WTC11 (cell line): ENCODE data around the gene ATP2B1. TPM values are rescaled to one million over a fixed set of nuclear protein-coding genes. Genes with fewer than 3 reads are reported as not detected.

Source experiments
- ATAC-seq: fragments of 200-7000 bp; cut with Tn5 transposase; 2 replicates; pipeline ENCODE4 v1.10.0; 2021; ENCODE audit warnings: mild to moderate bottlenecking, moderate library complexity
- CTCF ChIA-PET: fragments of 300-600 bp; sonication (Branson Sonifier 250); formaldehyde crosslinking; loops from one replicate; lab custom pipeline; 2021; ENCODE audit warnings: antibody characterized with exemption; lab: Charles Lee
- POLR2A ChIA-PET: fragments of 350-600 bp; sonication (Branson Sonifier 250); formaldehyde crosslinking; loops from one replicate; lab custom pipeline; 2021; ENCODE audit warnings: antibody characterized with exemption; lab: Charles Lee
- DNase-seq: peaks from one replicate; pipeline ENCODE4 v3.0.0; 2021; ENCODE audit warnings: low spot score
- H3K27ac Mint-ChIP-seq: 2 replicates; pipeline ENCODE4 v1.8.0; 2021; ENCODE audit warnings: mixed read lengths
- H3K27me3 Mint-ChIP-seq: 2 replicates; pipeline ENCODE4 v1.8.0; 2021; ENCODE audit warnings: low read depth, mild to moderate bottlenecking, moderate library complexity, mixed read lengths
- H3K36me3 Mint-ChIP-seq: 2 replicates; pipeline ENCODE4 v1.8.0; 2021; ENCODE audit warnings: mixed read lengths
- H3K4me1 Mint-ChIP-seq: 2 replicates; pipeline ENCODE4 v1.8.0; 2022; ENCODE audit warnings: mixed read lengths
- H3K4me3 Mint-ChIP-seq: 2 replicates; pipeline ENCODE4 v1.8.0; 2021; ENCODE audit warnings: mild to moderate bottlenecking, moderate library complexity, mixed read lengths
- H3K9me3 Mint-ChIP-seq: 2 replicates; pipeline ENCODE4 v1.8.0; 2021; ENCODE audit warnings: mixed read lengths
- CBFB ChIP-seq: sonication (generic); formaldehyde crosslinking; IDR thresholded peaks from 2 replicates; pipeline ENCODE4 v1.8.1; 2022; ENCODE audit warnings: mild to moderate bottlenecking, low read depth, missing genetic modification reagents
- E2F5 ChIP-seq: sonication (generic); formaldehyde crosslinking; IDR thresholded peaks from 2 replicates; pipeline ENCODE4 v1.8.1; 2022; ENCODE audit warnings: mild to moderate bottlenecking, moderate library complexity, missing genetic modification reagents
- FOXP1 ChIP-seq: sonication (generic); formaldehyde crosslinking; IDR thresholded peaks from 2 replicates; pipeline ENCODE4 v1.8.0; 2022; ENCODE audit warnings: missing genetic modification reagents, mild to moderate bottlenecking, moderate library complexity, borderline replicate concordance
- GABPB1 ChIP-seq: sonication (generic); formaldehyde crosslinking; IDR thresholded peaks from 2 replicates; pipeline ENCODE4 v1.8.1; 2023; ENCODE audit warnings: mild to moderate bottlenecking, missing genetic modification reagents
- GTF2I ChIP-seq: fragments of 250-450 bp; sonication (Bioruptor Pico); conservative IDR thresholded peaks from 2 replicates; pipeline ENCODE4 v1.4.0; 2021; ENCODE audit warnings: mild to moderate bottlenecking
- NFE2L1 ChIP-seq: sonication (generic); formaldehyde crosslinking; IDR thresholded peaks from 2 replicates; pipeline ENCODE4 v1.8.1; 2023; ENCODE audit warnings: missing genetic modification reagents
- NR2C2 ChIP-seq: sonication (generic); formaldehyde crosslinking; IDR thresholded peaks from 2 replicates; pipeline ENCODE4 v1.8.0; 2022; ENCODE audit warnings: mild to moderate bottlenecking, missing genetic modification reagents
- PRRX2 ChIP-seq: fragments of 250-450 bp; sonication (Bioruptor Pico); IDR thresholded peaks from 2 replicates; pipeline ENCODE4 v1.8.0; 2021; ENCODE audit warnings: mild to moderate bottlenecking
- SP1 ChIP-seq: sonication (generic); formaldehyde crosslinking; conservative IDR thresholded peaks from 2 replicates; pipeline ENCODE4 v1.8.1; 2022; ENCODE audit warnings: missing genetic modification reagents
- ZNF121 ChIP-seq: sonication (generic); formaldehyde crosslinking; IDR thresholded peaks from 2 replicates; pipeline ENCODE4 v1.8.0; 2023; ENCODE audit warnings: missing genetic modification reagents
- ZNF219 ChIP-seq: sonication (generic); formaldehyde crosslinking; IDR thresholded peaks from 2 replicates; pipeline ENCODE4 v1.8.0; 2023; ENCODE audit warnings: missing genetic modification reagents, mild to moderate bottlenecking, borderline replicate concordance
- ZNF263 ChIP-seq: sonication (generic); formaldehyde crosslinking; IDR thresholded peaks from 2 replicates; pipeline ENCODE4 v1.8.1; 2022; ENCODE audit warnings: low read depth, mild to moderate bottlenecking, moderate library complexity, missing genetic modification reagents
- total RNA-seq: library from RNA; stranded (reverse); gene quantifications from 3 replicates; pipeline ENCODE4 v1.2.3, GENCODE V29; 2021
- TF ChIP-seq, protein P1 (sequence below): sonication (generic); formaldehyde crosslinking; IDR thresholded peaks from 2 replicates; pipeline ENCODE4 v1.8.1; 2023; ENCODE audit warnings: mild to moderate bottlenecking, missing genetic modification reagents
- TF ChIP-seq, protein P2 (sequence below): sonication (generic); formaldehyde crosslinking; conservative IDR thresholded peaks from 2 replicates; pipeline ENCODE4 v1.8.1; 2023; ENCODE audit warnings: mild to moderate bottlenecking, low read depth, missing genetic modification reagents, moderate library complexity

The ATP2B1 gene
- total RNA-seq, 1 experiment from 2014 or later = 31.7 TPM

DNA sequence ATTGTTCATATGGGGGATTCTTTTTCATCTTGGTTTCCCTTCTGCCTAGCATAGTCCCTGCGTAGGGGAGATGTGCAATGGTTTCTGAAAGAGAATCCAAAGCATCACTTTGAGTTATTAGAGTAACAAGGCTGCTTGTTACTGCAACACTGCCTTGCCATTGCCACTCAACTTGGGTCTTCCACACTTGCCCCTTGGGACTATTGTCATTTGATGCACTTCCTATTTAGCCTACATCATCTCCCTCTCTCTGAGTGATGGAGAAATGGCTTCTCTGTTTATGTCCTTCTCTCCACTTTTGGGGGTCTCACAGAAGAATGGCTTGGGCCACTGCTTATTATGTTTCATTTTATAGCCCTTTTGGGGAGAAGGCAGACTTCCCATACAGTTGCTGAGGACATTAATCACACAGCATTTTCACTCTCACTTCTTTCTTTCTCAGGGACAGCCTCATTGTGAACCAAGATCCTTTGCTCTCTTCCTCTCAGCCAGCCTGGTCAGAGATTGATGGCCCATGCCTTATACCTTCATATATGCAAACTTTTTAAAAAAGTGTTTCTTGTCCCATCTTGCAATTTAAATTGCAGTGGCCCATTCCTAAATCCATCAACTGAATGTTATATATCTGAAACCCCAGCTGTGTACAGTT lies 131.9 kb downstream of the ATP2B1 start:
- TF ChIP-seq CBFB (no peak), ZNF219 (CRISPR knock-in tag) (no peak), GTF2I (CRISPR knock-in tag) (no peak), FOXP1 (CRISPR knock-in tag) (no peak), NR2C2 (CRISPR knock-in tag) (no peak), E2F5 (no peak), ZNF121 (CRISPR knock-in tag) (no peak)
- TF ChIP-seq, protein P1, sequence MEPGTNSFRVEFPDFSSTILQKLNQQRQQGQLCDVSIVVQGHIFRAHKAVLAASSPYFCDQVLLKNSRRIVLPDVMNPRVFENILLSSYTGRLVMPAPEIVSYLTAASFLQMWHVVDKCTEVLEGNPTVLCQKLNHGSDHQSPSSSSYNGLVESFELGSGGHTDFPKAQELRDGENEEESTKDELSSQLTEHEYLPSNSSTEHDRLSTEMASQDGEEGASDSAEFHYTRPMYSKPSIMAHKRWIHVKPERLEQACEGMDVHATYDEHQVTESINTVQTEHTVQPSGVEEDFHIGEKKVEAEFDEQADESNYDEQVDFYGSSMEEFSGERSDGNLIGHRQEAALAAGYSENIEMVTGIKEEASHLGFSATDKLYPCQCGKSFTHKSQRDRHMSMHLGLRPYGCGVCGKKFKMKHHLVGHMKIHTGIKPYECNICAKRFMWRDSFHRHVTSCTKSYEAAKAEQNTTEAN (CRISPR knock-in tag) = no peak
- TF ChIP-seq, protein P2, sequence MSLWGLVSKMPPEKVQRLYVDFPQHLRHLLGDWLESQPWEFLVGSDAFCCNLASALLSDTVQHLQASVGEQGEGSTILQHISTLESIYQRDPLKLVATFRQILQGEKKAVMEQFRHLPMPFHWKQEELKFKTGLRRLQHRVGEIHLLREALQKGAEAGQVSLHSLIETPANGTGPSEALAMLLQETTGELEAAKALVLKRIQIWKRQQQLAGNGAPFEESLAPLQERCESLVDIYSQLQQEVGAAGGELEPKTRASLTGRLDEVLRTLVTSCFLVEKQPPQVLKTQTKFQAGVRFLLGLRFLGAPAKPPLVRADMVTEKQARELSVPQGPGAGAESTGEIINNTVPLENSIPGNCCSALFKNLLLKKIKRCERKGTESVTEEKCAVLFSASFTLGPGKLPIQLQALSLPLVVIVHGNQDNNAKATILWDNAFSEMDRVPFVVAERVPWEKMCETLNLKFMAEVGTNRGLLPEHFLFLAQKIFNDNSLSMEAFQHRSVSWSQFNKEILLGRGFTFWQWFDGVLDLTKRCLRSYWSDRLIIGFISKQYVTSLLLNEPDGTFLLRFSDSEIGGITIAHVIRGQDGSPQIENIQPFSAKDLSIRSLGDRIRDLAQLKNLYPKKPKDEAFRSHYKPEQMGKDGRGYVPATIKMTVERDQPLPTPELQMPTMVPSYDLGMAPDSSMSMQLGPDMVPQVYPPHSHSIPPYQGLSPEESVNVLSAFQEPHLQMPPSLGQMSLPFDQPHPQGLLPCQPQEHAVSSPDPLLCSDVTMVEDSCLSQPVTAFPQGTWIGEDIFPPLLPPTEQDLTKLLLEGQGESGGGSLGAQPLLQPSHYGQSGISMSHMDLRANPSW (CRISPR knock-in tag) = no peak
- TF ChIP-seq, all 79 proteins: peak for 0
- no peaks in the 10 kb centered on the region for H3K27me3 Mint-ChIP-seq
- H3K27ac Mint-ChIP-seq = no peak overlapping the region
- H3K4me3 Mint-ChIP-seq = no peak overlapping the region
- CTCF ChIA-PET = no interaction called here
- no peaks in the 10 kb centered on the region for H3K36me3 Mint-ChIP-seq
- H3K4me1 Mint-ChIP-seq = peaks cover 9% of the 10 kb centered on the region
- ATAC-seq (no peak), DNase-seq (no peak)
- no peaks in the 10 kb centered on the region for H3K9me3 Mint-ChIP-seq
- POLR2A ChIA-PET = no interaction called here

DNA sequence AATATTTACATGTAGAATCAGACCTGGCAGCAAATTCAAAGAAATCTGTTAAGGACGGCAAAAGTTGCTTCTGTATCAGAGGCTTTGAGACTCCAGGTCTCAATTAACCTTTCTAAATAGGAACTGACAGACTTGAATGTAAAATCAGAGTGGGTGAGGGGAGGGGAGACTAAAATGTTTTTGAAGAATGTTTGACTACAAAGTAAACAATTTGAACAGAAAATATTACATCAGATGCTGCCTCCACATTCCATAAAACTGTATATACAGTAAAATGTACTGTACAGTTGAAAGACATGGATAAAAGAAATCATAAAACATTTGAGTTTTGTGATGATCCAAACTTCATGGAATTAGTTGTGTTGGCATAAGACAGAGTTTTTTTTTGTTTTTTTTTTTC lies 133.3 kb downstream of the ATP2B1 start:
- ATAC-seq (no peak), DNase-seq (no peak)
- no peaks in the 10 kb centered on the region for H3K36me3 Mint-ChIP-seq
- POLR2A ChIA-PET = no interaction called here
- peaks cover 9% of the 10 kb centered on the region for H3K4me1 Mint-ChIP-seq
- CTCF ChIA-PET = no interaction called here
- TF ChIP-seq GABPB1 (CRISPR knock-in tag) (peak; percentile 56; the same call in 1 of the 2 replicates), SP1 (CRISPR knock-in tag) (no peak)
- no peaks in the 10 kb centered on the region for H3K9me3 Mint-ChIP-seq
- no peak overlapping the region for H3K27ac Mint-ChIP-seq
- no peaks in the 10 kb centered on the region for H3K27me3 Mint-ChIP-seq
- H3K4me3 Mint-ChIP-seq = no peak overlapping the region

DNA sequence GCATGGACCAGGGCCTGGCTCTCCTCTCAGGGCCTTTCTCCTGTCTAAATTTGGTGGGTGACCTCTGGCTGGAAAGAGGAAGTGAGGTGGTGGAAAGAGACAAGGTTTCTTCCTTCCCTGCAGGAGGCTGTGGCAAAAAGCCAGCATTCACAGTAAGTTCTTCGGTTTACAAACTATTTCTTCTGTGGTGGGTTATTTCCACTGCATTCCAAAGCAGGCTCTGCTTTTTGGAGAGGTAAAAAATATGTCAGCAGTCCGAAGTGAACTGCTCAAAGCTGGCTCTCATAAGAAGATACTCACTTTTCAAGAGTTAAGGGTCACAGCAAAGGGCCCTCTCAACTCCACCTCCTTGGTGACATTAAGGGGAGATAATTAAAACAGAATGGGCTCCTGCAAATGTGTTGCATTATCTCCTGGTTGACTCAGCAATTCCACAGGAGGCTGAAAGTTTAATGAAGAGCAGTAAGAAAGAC lies 133.9 kb downstream of the ATP2B1 start:
- Mint-ChIP-seq H3K27ac (no peak overlapping the region; the same call in none of the 2 replicates), H3K4me3 (no peak overlapping the region), H3K27me3 (no peaks in the 10 kb centered on the region), H3K4me1 (peaks cover 9% of the 10 kb centered on the region), H3K36me3 (no peaks in the 10 kb centered on the region), H3K9me3 (no peaks in the 10 kb centered on the region)
- TF ChIP-seq PRRX2 (CRISPR knock-in tag) (no peak), NFE2L1 (CRISPR knock-in tag) (no peak), ZNF263 (no peak)
- TF ChIP-seq, protein P1 (CRISPR knock-in tag) = no peak
- ATAC-seq (no peak), DNase-seq (no peak)
- ChIA-PET POLR2A (no interaction called here), CTCF (no interaction called here)
